Right renal pelvis (tissue), 4 donors: ENCODE results near the gene NABP1. TPM values are rescaled to one million over a fixed set of nuclear protein-coding genes. Genes with fewer than 3 reads are reported as not detected.
A peak's percentile ranks its signal among the peaks of the same experiment; 100 is the strongest.

Experiments
- DNase-seq, 4 donors: peaks; one replicate each; pipeline ENCODE4 v3.0.0-alpha.2; 2013; ENCODE audit warnings: low read depth in 4 of 4, low spot score in 3 of 4, missing footprints in 1 of 4
- polyA plus RNA-seq, 4 donors: library from polyadenylated mRNA; unstranded; fragments of 120-200 nt; gene quantifications; one replicate each; pipeline ENCODE4 v1.2.1, GENCODE V29; 2013; ENCODE audit not compliant: insufficient read length in 4 of 4

The NABP1 gene
- polyA plus RNA-seq, 4 donors, result 28.9 to 41.0 (median 34.8) TPM

GRCh38 chr2:191646163-191646902 lies 31.6 kb upstream of the NABP1 start:
- DNase-seq, result no peak

DNA sequence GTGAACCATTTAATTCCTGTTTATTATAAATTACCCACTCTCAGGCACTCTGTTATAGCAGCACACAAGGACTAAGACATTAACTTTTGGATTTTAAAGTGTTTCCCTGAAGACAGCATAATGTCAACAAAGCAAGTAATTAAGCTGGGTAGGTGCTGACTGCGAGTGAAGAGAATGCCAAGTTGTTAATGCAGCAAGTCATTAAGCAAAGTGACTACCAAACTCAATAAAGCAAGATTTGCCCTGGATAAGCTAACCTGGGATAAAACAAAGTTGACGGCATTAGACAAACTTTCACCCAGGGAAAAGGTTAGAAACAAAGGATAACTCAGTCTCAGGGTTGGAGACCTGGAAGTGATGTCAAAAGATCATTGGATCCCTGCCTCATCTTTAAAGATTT lies 28.4 kb upstream of the NABP1 start:
- no peak for DNase-seq

- no peak for DNase-seq
Observed at GRCh38 chr2:191650896-191651773, 26.8 kb upstream of the NABP1 start.

DNA sequence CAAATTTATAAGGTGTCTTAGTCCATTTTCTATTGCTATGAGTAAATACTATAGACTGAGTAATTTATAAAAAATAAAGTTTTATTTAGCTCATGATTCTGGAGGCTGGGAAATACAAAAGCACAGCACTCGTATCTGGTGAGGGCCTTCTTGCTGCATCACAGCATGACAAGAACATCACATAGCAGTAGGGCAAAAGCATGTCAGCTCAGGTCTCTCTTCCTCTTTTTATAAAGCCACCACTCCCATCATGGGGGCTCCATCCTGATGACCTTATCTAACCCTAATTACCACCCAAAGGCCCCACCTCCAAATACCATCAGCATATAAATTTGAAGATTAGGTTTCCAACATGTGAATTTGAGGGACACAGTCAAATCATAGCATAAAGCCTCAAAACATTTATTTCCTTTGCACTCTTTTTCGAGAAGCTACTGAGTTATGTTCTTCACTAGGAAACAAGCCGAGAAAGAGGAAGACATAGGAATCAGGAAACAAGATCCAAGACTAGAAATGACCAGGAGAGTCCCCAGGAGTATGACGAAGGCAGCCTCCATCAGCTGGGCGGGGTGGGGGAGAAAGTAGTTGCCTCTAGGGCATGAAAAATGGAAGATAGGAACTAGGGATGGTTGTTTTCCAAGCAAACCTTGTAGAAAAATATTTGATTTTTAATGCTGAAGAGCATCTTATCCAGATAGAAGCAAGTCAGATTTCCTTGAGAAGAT lies 24.1 kb upstream of the NABP1 start:
- no peak for DNase-seq

GRCh38 chr2:191656391-191656790 lies 21.5 kb upstream of the NABP1 start:
- DNase-seq, result no peak

DNA sequence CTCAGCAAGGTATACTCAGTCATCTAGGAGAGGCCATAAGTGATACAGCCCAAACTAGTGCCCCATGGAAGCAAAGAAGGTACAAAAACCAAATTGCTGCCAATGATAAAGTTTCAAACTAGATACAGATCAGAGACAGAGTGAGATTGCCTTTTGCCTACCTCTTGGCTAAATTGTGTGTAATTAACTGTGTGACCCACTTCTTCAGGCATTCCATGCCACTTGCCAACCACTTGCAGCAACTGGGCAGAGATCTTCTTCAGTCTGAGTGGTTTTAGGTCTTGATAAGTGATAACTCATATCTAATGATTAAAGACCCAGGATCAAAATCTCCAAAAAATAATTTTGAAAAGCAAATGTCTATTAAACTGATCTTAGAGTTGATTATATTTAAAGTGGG lies 21.1 kb upstream of the NABP1 start:
- DNase-seq, result no peak

GRCh38 chr2:191657977-191658376 lies 20.0 kb upstream of the NABP1 start:
- no peak for DNase-seq

DNA sequence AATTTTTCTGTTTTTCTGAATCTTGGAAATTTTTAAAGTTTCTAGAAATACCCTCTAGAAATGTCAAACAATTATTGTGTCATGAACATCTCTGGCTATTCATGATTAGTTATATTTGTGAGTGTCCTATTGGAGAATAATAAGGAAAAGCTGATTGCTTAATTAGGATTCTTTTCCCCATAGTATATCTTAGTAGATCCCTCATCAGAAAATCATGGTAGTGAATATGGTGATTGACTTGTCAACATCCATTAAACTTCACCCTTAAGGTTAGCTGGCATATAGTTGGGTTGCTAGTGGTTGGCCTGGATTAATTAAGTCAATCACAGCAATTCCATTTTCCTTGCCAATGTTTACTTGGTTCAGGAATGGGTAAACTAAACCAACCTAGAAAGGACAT lies 18.7 kb upstream of the NABP1 start:
- DNase-seq, result no peak

DNA sequence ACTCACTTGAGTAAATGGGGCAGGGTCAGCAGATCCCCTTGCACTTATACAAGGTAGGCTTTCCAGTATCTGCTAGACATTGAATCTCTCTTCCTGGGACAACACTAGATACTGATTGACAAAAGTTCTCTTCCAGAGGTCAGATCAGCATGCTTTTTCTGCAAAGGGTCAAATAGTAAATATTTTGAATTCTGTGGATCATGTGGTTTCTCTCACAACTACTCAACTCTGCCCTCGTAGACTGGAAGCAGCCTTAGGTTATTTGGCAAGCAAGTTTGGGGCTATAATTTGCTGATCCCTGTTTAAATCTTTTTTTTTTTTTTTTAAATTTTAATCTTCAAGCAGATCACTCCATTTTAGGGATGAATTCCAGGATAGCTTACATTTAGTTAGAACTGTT lies 17.4 kb upstream of the NABP1 start:
- no peak for DNase-seq

- DNase-seq, result no peak
Observed at GRCh38 chr2:191661097-191661924, 16.6 kb upstream of the NABP1 start.

DNA sequence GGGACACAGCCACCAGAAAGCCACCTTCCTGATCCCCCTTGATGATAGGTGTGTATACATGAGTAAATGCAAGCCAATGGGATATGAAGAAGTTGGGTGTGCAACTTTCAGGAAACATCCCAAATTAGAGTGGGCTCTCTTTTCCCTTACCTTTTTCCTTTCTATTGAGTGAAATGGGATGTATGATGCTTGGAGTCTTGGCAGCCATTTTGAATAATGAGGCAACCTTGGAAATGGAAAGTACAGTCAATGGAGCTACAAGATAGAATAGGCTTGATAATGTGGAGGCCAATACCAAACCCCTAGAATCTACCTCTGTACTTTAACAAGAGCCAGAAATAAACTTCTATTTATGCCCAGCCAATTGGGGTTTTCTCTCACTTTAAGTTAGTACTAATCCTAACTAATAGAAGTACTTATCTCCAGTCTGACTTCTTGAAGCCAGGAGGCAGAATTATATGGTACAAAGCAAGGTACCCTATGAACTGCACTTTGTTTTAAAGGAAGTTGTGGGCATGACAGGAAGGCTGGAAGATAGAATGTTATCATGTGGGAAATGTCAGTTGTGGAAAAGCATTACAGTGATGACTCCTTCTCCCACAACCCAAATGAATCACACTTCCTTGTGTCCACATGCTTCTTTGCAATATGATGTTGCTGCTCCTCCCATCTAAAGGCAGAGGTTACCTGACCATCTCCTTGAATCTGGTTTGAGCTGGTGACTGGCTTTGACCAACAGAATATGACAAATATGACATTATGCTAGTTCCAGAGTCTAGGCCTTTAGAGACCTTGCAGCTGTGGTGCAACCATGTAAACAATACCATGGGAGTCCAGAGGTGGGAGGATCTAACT lies 12.9 kb upstream of the NABP1 start:
- DNase-seq, result no peak

GRCh38 chr2:191666226-191666625 lies 11.7 kb upstream of the NABP1 start:
- DNase-seq, result no peak

DNA sequence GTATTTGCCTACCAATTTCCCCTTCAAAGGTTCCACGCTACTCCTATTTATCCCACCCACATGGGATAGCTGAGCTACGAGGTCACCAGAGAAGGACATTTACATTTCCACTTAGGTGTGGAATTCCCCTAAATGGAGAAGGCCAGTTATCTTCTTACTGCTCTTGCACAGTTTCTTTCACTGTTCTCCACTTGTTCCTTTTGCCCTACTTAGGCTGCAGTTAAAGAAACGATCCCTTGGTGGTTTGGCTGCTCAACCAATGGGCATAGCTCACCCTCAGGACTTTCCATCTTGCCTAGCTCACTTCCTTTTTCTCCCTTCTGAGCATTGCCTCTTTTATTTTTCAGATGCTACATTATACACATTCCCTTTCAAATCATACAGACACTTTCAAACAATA lies 11.2 kb upstream of the NABP1 start:
- DNase-seq, result no peak

- no peak for DNase-seq
Observed at GRCh38 chr2:191670076-191670475, 7.9 kb upstream of the NABP1 start.

DNA sequence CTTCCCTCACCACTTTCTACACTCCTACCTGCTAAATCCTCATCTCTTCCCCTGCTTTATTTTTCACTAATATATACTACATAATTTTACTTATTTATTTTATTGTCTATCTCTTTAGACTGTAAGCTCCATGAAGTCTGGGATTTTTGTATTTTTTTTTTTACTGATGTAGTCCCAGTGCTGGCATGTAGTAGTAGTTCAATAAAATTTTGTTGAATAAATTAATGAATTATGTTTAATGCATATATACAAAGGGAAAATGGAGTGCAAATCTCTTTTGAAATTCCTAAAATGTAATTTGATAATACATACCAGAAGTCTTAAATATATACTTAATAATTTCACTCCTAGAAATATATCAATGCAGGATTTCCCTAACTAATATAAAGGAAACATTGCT lies 7.1 kb upstream of the NABP1 start:
- DNase-seq, result no peak

- no peak for DNase-seq
Observed at GRCh38 chr2:191675807-191676721, 1.9 kb upstream of the NABP1 start.

DNA sequence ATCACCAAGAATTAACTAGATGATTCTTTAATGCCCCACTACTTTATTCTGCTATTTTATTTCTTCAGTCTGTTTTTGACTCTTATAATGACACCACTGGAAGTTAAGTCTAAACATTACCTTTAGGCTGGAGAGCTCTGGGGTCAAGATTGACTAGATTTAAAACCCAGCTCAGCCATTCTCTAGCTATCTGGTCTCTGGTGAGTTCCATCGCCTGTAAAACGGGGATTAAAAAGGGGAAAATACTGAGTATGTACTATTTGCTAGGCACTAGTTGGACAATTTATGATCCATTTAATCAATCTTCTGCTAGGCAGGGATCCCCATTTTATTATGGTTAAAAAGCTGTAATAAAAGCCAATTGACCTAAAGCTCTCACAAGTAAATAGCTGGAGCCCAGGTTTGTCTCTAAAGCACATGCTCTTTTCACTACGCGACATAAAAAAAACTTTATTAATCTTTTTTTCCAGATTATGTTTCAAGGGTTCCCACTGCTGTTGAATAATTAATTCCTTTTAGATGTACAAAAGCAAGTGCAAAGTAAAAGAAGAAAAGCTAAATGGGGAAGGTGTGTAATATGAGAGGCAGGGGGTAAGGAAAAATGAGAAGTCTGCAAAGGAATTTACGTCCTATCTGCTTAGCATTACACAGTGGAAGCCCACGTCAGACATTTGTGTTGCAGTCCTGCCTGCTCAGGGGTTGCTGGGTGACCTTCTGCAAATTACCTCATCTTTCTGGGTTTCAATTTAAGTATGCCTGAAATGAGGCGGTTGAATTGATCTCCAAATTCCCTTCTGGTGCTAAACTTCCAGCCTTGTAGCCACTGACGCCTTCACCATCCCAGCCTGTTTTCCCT lies 918 bp upstream of the NABP1 start:
- peak in 3 of 4 donors; percentile 49 to 57 (median 54) for DNase-seq
